GM12874 (cell line): ENCODE results near the gene MRPL54.

ENCODE experiments used
- TF ChIP-seq, protein P1 (sequence below): IDR thresholded peaks from 2 replicates; pipeline ENCODE4 v1.5.1; 2011; ENCODE audit warnings: low read depth, mild to moderate bottlenecking, control low read depth, low read length, moderate library complexity; ENCODE audit not compliant: insufficient read depth

MRPL54 gene

DNA sequence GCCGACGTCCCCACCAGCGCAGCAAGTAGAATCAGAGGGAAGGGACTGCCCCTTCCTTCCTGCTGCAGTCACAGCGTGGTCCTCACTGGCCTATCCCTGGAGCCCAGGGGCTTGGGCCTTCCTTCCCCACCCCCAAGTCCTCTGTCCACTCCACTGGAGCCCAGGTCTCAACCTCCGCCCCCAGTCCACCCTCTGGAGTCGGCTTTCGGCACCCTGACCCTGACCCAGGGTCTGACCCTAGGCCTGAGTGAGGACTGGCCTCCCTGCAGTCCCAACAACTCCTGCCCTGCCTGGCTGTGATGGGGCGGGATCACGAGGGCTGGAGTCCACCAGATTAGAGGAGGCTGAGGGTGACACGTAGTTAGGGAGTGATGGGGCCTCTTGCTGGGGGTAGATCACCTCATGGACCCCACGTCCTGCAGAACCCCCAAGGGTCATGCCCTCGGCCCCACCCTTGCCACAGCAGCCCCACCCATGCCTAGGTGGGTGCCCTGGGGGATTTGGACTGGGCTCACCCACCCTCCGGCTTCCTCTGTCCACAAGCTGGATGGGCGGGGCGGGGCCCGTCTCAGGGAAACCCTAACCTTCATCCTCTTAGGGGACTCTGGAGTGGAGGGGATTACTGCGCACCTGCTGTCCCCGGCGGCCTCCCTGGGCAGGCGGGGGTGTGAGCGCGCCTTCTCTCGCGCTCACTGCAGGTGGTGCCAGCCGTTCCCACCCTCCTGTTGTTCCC lies 5.7 kb downstream of the MRPL54 start:
- TF ChIP-seq, protein P1, sequence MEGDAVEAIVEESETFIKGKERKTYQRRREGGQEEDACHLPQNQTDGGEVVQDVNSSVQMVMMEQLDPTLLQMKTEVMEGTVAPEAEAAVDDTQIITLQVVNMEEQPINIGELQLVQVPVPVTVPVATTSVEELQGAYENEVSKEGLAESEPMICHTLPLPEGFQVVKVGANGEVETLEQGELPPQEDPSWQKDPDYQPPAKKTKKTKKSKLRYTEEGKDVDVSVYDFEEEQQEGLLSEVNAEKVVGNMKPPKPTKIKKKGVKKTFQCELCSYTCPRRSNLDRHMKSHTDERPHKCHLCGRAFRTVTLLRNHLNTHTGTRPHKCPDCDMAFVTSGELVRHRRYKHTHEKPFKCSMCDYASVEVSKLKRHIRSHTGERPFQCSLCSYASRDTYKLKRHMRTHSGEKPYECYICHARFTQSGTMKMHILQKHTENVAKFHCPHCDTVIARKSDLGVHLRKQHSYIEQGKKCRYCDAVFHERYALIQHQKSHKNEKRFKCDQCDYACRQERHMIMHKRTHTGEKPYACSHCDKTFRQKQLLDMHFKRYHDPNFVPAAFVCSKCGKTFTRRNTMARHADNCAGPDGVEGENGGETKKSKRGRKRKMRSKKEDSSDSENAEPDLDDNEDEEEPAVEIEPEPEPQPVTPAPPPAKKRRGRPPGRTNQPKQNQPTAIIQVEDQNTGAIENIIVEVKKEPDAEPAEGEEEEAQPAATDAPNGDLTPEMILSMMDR, result no peak

DNA sequence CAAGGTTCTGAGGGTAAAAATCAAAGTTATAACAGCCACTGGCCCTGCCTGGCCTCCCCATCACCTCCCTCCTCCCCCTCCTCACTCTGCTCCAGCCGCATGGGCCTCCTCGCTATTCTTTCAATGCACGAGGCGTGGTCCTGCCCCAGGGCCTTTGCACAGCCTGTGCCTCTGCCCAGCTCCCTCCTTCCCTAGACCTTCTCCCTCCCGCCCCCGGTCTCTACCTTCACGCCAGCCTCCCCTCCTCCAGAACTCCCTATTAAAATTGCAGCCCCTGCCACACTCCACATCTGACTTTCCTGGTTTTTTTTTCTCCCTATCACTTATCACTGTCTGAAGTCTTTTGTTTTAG lies 6.2 kb downstream of the MRPL54 start:
- TF ChIP-seq, protein P1, result no peak

DNA sequence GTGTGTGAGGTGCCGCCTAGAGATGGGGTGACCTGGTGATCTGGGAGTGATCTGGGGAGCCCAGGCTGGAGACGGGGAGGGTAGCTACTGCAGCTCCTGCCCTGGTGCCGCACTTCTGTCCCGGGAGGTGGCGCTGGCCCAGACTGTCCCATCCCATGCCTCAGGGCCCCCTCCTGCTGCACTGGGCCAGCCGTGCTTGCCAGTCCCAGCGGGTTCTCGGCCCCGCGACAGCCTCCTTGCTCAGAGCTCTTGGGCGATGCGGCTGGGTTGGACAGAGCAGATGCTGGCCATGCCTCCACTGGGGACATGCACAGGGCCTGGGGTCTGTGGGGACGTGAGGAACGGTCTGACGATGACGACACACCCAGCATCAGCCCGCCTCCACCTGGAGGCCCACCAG lies 7.0 kb downstream of the MRPL54 start:
- TF ChIP-seq, protein P1, result no peak

DNA sequence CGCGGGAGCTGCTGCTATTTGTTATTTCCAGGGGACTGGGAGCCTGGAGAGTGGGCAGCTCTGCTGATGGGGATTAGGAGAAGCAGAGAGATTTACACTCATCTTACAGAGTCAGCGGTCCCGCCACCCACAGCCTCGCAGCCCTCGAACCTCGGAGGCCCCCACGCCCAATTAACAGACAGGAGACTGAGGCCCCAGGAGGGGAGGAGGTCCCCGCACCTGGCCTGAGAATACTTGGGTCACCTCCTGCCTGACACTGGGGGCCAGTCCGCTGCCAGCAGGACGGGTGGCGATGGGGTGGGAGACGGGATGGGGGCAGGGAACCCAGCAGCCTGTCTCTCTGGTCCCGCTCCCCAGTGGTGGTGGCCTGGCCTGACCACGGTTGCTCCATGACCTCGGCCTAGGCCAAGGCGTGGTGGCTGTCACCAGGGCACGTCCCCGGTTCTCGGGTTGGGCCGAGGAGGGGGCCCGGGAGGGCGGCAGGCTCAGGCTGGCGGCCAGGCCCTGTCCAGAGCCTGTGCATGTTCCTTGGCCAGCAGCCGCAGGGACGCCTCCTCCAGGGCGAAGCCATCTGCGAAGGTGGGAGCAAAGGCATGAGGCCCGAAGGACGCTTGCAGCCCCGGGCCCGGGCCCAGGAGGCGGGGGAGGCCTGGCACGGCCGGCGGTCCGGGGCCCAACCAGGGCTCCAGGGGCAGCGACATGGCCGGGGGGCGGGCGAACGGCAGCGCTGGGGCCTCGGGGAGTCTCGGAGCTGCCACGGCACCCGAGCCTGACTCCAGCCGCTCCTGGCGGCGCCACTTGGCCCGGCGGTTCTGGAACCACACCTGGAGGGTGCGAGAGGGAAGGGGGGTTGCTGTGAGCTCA lies 7.9 kb downstream of the MRPL54 start:
- TF ChIP-seq, protein P1, result no peak

DNA sequence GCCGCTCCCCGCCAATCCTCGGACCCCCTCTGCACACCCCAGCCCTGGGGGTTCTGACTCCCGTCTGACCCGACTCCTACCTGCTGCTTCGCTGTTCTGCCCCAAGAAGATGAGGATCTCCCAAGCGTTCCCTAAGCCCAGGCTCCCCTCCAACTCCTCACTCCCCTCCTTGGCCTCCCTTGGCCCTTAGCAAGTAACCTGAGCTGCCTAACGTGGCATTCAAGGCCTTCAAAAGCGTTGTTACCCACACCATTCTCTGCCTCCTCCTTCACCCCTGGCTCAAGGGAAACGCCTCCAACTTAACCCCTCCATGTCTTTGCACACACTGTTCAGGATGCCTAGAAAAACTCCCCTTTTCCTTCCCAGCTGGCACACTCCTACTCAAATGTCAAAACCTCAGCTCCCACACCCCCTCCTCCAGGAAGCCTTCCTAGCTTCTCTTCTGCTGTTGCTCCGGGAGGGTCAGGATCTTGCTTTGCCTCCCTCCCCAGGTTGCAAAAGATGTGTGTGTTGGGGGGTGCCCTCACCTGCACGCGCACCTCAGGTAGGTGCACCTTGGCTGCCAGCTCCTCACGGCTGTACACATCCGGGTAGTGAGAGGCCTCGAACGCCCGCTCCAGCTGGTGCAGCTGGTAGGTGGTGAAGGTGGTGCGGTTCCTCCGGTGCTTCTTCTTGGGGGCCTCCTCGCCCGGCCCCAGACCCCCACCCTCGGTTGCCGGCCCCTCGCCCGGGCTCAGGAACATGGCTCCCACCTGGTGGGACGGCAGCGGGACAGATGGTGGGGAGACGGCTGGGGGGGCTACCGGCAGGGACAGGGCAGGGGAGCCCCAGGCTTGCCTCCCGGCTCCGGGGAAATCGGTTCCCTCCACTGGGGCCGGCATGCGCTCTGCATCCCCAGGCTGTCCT lies 8.8 kb downstream of the MRPL54 start:
- TF ChIP-seq, protein P1, result no peak

DNA sequence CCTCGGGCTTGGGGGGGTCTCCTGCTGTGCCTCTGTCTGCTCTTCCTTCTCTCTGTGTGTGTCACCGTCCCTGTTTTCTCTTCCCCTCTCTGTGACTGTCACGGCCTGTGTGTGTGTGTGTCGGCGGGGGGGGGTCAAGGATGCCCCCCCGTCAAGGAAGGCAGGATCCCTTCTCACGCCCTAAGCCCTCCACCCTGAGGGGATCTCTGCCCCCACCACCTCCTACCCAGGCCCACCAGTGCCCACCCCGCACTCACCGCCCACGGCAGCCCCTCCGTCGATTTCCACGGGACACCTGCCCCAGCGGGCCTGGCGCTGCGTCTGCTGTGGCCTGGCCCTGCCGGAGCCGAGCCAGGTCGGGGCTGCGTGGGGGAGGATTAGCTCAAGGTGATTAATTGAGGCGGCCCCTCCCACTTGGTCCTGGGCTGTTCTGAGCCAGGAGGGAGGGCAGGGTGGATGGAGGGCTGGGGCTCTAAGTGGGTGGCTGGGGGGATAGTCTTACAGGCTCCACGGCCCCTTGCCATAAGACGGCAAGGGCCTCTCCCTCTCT lies 9.5 kb downstream of the MRPL54 start, which contains the start of gene RAX2:
Gene RAX2 (minus strand): TSS at position 323 of the 550 bp plus-strand sequence. CDS start 486 bp downstream, outside the sequence.
- TF ChIP-seq, protein P1, result no peak
